Hepatocyte (in vitro differentiated cells): ENCODE results near the gene ENPP1.

Experiments used
- EZH2 ChIP-seq: fragments of 200-600 bp; sonication (generic); IDR thresholded peaks from 2 replicates; pipeline ENCODE4 v1.6.1; 2016; ENCODE audit warnings: antibody characterized with exemption, mild to moderate bottlenecking, borderline replicate concordance
- TF ChIP-seq, protein P1 (sequence below): fragments of 200-600 bp; sonication (generic); IDR thresholded peaks from 2 replicates; pipeline ENCODE4 v1.5.1; 2016; ENCODE audit warnings: antibody characterized with exemption, mild to moderate bottlenecking; ENCODE audit not compliant: poor library complexity

DNA sequence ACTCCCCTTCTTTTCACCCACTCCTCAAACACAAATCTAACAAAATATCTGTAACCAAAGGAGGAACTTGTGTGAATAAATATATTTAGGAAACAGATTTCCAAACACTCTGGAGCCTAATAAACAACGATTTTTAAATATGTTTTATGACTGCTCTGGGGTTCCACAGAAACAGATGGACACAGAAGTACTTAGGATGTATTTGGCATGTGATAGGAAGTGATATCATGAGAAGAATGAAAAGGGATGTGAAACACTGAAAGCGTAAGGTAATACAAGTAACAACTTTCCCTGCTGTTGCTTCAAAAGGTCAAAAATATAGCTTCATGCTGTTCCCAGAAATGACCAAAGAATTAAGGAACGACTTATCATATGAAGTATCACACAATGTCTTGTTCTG, 26.1 kb upstream of the ENPP1 start:
- TF ChIP-seq, protein P1, sequence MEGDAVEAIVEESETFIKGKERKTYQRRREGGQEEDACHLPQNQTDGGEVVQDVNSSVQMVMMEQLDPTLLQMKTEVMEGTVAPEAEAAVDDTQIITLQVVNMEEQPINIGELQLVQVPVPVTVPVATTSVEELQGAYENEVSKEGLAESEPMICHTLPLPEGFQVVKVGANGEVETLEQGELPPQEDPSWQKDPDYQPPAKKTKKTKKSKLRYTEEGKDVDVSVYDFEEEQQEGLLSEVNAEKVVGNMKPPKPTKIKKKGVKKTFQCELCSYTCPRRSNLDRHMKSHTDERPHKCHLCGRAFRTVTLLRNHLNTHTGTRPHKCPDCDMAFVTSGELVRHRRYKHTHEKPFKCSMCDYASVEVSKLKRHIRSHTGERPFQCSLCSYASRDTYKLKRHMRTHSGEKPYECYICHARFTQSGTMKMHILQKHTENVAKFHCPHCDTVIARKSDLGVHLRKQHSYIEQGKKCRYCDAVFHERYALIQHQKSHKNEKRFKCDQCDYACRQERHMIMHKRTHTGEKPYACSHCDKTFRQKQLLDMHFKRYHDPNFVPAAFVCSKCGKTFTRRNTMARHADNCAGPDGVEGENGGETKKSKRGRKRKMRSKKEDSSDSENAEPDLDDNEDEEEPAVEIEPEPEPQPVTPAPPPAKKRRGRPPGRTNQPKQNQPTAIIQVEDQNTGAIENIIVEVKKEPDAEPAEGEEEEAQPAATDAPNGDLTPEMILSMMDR, result no peak
- no peak for TF ChIP-seq EZH2
